AG04450 (cell line): ENCODE results near the gene TDRD9. TPM values are rescaled to one million over a fixed set of nuclear protein-coding genes. Genes with fewer than 3 reads are reported as not detected.

Experiments
- CTCF ChIA-PET: fragments of 300-600, 350-600 bp; formaldehyde crosslinking; extraction: SDS; loops from one replicate; lab custom pipeline; 2022; ENCODE audit warnings: antibody characterized with exemption, inconsistent platforms; lab: Charles Lee
- POLR2A ChIA-PET: fragments of 350-600 bp; formaldehyde crosslinking; extraction: SDS; loops from one replicate; lab custom pipeline; 2021; ENCODE audit warnings: antibody characterized with exemption, inconsistent platforms; lab: Yijun Ruan, JAX
- DNase-seq: peaks from one replicate; pipeline ENCODE4 v3.0.0-alpha.2; 2011; ENCODE audit warnings: low read depth, low spot score
- H3K27ac ChIP-seq: one replicate; pipeline ENCODE4 v1.5.1; 2012; ENCODE audit warnings: low read depth, low read length, control low read depth
- H3K27me3 ChIP-seq: one replicate; pipeline ENCODE4 v1.6.0; 2012; ENCODE audit warnings: low read length; ENCODE audit not compliant: control insufficient read depth, insufficient read depth
- H3K4me3 ChIP-seq: 2 replicates; pipeline ENCODE4 v1.5.1; 2011; ENCODE audit warnings: mild to moderate bottlenecking, low read depth, low read length, control low read depth
- H3K9me3 ChIP-seq: 2 replicates; pipeline ENCODE4 v1.5.1; 2012; ENCODE audit warnings: low read length; ENCODE audit not compliant: control insufficient read depth, insufficient read depth
- polyA plus RNA-seq: library from polyadenylated mRNA; depleted of rRNA; stranded (reverse); fragments of >200 nt; gene quantifications from 2 replicates; pipeline ENCODE4 v1.2.3, GENCODE V29; 2011
- TF ChIP-seq, protein P1 (sequence below): IDR thresholded peaks from 2 replicates; pipeline ENCODE4 v1.5.1; 2011; ENCODE audit warnings: low read depth, low read length, control low read depth, inconsistent platforms

The TDRD9 gene
- polyA plus RNA-seq, 1 experiment: 0.05 TPM

DNA sequence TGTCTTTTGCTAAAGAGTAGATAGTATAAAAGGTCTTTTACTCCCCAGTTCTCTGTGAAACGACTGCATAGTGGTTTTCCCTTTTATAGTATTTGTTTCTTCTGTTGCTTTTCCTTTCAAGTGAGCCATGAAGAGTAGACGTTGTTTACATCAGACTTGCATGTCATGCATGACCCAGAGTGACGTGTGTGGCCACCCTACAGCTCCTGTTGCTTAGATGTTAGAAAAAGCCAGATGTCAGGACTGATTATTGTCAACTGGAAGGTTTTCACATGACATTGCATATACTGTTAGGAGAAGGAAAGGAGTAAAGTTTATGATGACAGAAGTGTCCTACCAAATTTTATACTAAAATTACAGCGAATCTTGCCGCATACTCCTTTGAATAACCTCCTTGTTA, 15.4 kb downstream of the TDRD9 start:
- no peak overlapping the region for H3K4me3 ChIP-seq
- H3K9me3 ChIP-seq: peaks cover 4% of the 10 kb centered on the region; the same call in 1 of the 2 replicates
- peaks cover 4% of the 10 kb centered on the region for H3K27me3 ChIP-seq
- CTCF ChIA-PET: interaction anchor here (2.0 kb wide), 1 partner anchor 135 kb away, joined by 4 read pairs; no protein-coding TSS in a partner anchor
- POLR2A ChIA-PET: no interaction called here
- DNase-seq: no peak
- H3K27ac ChIP-seq: no peak overlapping the region
- TF ChIP-seq, protein P1, sequence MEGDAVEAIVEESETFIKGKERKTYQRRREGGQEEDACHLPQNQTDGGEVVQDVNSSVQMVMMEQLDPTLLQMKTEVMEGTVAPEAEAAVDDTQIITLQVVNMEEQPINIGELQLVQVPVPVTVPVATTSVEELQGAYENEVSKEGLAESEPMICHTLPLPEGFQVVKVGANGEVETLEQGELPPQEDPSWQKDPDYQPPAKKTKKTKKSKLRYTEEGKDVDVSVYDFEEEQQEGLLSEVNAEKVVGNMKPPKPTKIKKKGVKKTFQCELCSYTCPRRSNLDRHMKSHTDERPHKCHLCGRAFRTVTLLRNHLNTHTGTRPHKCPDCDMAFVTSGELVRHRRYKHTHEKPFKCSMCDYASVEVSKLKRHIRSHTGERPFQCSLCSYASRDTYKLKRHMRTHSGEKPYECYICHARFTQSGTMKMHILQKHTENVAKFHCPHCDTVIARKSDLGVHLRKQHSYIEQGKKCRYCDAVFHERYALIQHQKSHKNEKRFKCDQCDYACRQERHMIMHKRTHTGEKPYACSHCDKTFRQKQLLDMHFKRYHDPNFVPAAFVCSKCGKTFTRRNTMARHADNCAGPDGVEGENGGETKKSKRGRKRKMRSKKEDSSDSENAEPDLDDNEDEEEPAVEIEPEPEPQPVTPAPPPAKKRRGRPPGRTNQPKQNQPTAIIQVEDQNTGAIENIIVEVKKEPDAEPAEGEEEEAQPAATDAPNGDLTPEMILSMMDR: no peak

DNA sequence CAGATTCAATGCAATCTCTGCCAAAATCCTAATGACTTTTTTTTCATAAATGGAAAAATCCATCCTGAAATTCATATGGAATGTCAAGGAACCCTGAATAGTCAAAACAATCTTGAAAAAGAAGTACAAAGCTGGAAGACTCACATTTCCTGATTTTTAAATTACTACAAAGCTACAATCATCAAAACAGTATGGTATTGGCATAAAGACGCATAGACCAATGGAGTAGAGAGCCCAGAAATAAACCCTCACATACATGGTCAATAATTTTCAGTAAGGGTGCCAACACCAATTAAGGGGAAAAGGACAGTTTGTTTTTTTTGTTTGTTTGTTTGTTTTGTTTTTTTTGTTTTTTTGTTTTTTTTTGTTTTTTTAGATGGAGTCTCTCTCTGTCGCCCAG, 18.7 kb downstream of the TDRD9 start:
- ChIA-PET POLR2A (no interaction called here), CTCF (interaction anchor here (0.6 to 1.3 kb wide), 3 partner anchors 30 to 139 kb away, joined by 3 to 5 read pairs (median 3); no protein-coding TSS in a partner anchor)

DNA sequence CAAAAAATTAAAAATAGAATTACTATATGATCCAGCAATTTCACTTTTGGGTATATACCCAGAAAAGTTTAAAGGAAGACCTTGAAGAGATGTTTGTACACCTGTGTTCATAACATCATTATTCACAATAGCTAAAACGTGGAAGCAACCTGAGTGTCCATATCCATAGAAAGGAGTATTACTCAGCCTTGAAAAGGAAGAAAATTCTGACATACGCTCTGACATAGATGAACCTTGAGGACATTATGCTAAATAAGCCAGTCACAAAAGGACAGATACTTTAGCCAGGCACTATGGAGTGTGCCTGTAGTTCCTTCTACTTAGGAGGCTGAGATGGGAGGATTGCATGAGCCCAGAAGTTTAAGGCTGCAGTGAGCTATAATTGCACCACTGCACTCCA, 20.2 kb downstream of the TDRD9 start:
- no peaks in the 10 kb centered on the region for H3K27me3 ChIP-seq
- H3K27ac ChIP-seq: no peak overlapping the region
- POLR2A ChIA-PET: no interaction called here
- CTCF ChIA-PET: no interaction called here
- H3K4me3 ChIP-seq: no peak overlapping the region
- TF ChIP-seq, protein P1: no peak
- DNase-seq: no peak
- peaks cover 4% of the 10 kb centered on the region; the same call in 1 of the 2 replicates for H3K9me3 ChIP-seq

More for the DNA sequence above, 18.7 kb downstream of the TDRD9 start:
- TF ChIP-seq, protein P1: no peak
- H3K27ac ChIP-seq: no peak overlapping the region
- H3K9me3 ChIP-seq: peaks cover 4% of the 10 kb centered on the region; the same call in 1 of the 2 replicates
- no peak overlapping the region for H3K4me3 ChIP-seq
- DNase-seq: no peak
- no peaks in the 10 kb centered on the region for H3K27me3 ChIP-seq

DNA sequence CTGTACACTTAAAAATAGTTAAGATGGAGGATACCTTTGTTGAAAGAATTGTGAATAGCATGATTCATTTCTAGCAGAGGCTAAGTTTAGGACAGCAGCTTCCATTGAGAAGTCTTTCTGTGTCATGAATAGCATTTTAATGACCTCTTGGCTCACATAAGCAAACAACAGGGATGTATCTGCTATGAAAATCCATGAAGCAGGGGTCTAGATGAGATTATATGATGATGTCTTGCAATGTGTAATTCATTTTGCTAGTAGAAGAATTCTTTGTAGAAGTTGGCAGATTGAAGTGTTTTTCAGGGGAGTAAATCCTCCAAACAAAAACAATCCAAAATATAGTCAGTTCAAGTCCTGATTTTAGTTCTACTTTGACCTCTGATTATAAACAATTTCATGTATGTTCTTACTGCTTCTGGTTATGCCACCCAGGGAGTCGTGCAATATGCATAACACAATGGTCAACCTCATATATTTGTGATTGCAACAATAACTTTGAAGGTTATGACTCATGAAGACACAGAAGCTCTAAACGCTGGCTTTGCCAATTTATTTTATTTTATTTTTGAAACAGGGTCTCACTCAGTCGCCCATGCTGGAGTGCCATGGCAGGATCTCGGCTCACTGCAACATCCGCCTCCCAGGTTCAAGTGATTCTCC, 21.0 kb downstream of the TDRD9 start:
- Histone ChIP-seq H3K27ac (no peak overlapping the region), H3K9me3 (peaks cover 4% of the 10 kb centered on the region; the same call in 1 of the 2 replicates), H3K4me3 (no peak overlapping the region), H3K27me3 (no peaks in the 10 kb centered on the region)
- ChIA-PET POLR2A (no interaction called here), CTCF (no interaction called here)
- no peak for DNase-seq
- TF ChIP-seq, protein P1: no peak

DNA sequence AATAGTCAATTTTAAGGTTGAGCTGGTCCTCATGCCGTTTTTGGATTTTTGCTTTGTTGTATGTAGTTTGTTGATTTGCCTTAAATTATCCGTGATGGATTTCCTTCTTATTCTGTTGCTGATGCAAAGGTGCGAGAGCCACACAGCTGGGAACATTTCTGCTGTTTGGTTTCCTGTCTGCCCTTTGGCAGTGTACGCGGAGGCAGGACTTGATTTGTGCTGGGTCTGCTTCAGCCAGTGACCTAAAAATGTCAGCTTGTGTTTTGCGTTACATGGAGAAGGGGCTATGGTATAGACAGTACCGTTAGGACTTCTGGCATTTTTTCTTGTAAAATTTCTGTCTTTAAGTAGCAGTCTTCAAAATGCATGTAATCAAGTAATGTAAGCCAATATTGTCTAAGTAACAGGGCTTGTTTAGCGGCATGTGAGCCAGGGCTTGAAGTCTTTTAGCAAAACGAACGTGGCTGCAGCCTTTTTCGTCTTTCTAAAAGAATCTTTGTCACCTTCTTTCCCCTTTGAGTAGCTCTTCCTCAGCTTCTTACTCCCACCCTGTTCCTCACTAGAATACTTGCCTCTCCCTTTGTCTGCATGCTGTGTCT, 32.3 kb downstream of the TDRD9 start:
- CTCF ChIA-PET: no interaction called here
- no peak overlapping the region for H3K4me3 ChIP-seq
- TF ChIP-seq, protein P1: no peak
- no peak for DNase-seq
- no peak overlapping the region for H3K27ac ChIP-seq
- H3K9me3 ChIP-seq: no peaks in the 10 kb centered on the region
- POLR2A ChIA-PET: no interaction called here
- H3K27me3 ChIP-seq: peaks cover 3% of the 10 kb centered on the region
